ENCODE measurements around the gene GNB1L.

Gene GNB1L

DNA sequence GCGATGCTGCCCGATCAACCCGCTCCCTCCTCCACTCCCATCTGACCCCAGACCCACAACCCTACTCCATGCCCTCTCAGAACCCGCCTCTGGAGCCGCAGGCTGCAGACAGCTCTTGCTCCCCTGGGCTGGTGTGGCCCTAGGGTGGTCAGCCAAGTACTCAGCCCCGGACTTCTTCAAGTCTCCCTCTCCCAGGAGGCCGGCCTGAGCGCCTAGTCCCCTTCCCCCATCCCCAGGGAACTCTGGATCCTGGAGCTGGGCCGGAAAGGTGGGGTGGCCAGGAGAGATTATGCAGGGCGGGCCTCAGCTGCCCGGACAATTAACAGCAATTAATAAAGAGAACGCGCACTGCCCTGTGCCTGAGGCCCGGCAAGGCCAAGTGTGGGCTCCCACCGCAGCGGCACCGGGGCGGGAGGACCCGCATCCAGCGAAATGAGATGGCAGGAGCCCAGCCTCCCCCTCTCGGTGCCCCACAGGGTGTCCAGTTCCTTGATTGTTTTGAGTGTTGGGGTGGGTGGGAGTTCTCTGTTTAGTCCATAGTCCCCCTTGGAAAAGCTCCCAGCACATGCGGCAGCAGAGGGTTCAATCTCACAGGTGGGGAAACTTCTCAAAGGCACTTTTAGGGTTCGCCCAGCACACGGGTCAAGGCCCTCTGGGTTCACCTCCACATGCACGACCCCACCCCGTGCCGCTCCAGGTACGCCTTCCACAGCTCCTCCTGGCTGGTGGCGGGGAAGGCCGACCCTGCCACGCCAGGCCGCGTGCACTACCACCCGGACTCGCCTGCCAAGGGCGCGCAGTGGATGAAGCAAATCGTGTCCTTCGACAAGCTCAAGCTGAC, 91.0 kb downstream of the GNB1L start:
- no peak for DNase-seq (ENCODE audit: low spot score)

DNA sequence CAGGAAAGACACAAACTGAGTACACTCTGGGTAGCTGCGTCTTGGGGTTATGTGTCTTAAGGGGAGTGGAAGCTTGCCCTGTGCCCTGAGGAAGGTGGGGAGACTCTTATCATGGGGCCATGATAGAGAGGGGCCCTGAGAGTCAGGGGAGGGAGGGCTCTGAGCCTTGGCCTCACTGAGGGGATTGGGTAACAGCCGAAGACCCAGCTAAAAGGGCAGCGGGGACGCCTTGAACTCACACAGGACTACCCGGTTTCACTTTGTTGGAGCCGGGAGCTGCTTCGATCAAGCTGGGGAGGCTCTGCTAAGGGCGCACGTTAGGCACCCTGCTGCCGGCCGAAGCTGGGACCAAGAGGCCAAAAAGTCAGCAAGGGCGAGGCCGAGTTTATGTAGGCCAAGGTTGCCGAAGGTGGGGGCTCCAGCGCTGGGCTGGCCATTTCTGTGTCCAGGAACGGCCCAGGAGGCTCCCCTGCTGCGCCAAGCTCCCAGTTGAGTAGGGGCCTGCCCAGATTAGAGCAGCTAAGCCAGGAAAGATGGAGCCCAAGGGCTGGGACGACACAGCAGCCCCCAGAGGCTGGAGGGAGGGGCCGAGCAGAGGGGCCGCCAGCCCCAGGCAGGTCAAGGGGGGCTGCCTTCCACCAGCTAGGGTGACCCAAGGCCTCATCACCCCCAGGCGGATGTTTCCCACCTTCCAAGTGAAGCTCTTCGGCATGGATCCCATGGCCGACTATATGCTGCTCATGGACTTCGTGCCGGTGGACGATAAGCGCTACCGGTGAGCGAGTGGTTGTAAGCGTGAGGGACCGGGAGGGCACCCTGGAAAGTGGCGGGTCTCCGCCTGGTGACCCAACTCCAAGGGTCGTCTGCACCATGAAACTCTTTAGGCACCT, 91.9 kb downstream of the GNB1L start:
- DNase-seq (ENCODE audit: low spot score), result no peak

DNA sequence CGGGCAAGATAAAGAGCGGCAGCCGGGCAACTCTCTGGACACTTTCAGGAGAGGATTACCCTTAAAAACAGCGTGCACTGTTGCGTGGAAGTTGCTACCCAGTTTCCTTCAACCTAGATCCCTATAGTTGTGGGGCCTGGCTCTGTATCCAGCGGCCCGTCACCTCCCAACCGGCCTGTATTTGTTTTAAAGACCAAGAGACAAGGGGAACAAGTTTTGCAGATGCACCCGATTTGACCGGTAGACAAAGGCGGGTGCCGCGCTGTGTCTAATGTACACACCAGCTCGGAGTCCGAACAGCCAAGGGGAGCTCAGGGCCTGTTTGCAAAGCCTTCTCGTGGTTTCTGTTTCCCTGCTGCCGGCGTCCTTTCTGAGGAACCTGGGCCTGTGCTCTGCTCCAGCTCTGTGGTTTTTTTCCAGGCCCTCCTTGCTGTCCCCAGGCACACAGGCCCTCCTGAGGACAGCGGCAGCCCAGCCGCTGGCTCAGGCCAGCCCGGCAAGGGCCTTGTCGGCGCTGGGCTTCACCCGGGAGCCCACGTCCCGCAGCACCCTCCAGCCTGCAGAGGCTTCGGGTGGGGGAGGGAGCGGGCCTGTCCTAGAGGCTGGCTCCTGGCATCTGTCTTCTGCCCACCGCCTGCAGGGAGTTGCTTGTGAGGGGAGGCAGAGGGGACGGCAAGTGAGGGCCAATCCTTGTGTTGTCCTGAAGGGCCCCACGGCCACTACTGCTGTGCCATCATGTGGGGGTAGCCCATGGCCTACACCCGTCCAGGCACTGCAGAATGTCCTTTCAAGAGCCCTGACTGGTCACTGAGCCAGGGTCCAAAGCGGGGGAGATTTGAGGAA, 92.7 kb downstream of the GNB1L start:
- DNase-seq (ENCODE audit: low spot score), result no peak

DNA sequence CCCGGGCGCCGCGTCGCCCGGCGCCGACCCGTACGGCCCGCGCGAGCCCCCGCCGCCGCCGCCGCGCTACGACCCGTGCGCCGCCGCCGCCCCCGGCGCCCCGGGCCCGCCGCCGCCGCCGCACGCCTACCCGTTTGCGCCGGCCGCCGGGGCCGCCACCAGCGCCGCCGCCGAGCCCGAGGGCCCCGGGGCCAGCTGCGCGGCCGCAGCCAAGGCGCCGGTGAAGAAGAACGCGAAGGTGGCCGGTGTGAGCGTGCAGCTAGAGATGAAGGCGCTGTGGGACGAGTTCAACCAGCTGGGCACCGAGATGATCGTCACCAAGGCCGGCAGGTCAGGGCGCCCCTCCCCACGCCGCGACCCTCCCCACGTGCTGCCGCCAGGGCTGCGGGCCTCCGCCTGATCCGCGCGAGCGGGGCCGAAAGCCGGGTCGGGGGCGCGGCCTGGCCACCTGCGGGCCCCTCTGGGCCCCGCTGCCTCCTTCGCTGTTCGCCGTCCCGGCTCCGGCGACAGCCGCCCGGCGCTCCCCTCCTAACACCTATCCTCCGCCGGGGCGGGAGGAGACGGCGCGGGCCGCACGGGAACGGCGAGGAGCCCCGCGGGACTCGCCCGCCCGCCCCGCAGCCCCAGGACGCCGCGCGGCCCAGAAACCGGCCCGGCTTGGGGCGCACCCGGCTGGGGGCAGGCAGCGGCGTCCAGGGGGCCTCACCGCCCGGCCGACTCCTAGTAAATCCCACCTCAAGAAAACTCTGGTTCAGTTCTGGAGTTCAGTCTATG, 93.5 kb downstream of the GNB1L start:
- no peak for DNase-seq (ENCODE audit: low spot score)

DNA sequence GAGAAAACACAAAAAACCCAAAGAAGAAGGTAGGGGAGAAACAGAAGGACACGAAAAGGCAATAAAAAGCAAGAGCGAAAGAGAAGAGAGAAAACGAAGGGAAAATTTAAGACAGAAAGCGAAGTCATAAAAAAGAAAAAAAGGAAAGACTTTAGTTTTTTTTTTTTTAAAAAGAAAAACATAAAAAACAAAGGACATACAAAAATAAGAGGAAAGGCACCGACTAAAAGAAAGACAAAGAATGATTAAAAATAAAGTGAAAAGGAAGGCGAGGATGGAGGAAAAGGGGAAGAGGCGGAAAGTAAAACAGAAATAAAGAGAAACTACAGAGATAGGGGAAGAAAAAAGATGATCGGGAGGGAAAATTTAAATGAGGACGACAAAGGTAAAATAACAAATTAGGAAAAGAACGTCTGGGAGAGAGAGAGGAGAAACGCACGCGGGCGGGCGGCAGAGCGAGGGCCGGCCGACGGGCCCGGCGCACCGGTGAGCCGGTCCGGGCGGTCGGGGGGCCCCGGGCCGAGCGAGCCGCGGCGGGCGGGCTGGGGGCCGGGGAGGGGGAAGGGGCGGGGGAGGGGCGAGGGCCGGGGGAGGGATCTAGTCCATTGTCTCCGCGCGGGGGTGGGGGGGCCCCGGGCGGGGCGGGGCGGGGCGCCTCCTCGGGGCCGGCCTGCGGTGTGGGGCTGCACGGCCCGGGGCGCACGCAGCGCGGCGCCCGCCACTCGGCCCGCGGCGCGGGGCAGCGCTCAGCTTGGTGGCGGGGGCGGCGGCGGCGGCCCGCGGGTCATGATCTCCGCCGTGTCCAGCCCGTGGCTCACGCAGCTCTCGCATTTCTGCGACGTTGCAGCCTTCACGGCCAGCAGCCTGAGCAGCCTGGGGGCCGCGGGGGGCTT, 94.4 kb downstream of the GNB1L start, which contains the start of gene TBX1:
TSS of gene TBX1 (plus strand) at position 721 of the 893 bp plus-strand sequence. CDS start at position 787, 66 bp downstream.
- DNase-seq (ENCODE audit: low spot score), result no peak

DNA sequence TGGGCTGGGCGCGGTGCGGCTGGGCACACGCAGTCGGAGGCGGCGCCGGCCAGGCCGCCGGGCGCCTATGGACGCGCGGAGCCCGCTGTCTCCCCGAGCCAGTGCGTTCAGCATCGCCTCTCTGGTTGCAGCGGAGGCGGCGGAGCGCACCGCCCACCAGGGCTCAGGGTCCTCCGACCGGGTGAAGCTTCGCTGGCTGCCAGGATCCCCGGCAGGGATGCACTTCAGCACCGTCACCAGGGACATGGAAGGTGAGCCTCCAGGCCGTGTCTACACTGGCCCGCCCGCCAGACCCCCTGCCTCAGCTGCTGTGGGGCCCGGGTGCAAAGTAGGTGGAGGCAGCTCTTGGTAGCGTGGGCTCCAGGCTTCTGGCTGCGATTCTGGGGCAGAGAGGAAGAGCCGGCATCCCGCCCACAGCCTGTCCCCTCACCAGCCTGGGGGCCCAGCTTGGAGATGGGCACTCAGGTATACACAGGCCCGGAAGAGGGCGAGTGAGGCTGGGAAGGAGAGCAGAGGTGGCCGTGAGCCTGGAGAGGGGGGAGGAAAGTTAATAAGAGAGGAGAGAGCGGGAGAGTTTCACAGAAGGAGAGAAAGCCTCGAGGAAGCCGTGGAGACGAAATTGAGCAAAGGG, 95.1 kb downstream of the GNB1L start:
- DNase-seq (ENCODE audit: low spot score), result no peak

DNA sequence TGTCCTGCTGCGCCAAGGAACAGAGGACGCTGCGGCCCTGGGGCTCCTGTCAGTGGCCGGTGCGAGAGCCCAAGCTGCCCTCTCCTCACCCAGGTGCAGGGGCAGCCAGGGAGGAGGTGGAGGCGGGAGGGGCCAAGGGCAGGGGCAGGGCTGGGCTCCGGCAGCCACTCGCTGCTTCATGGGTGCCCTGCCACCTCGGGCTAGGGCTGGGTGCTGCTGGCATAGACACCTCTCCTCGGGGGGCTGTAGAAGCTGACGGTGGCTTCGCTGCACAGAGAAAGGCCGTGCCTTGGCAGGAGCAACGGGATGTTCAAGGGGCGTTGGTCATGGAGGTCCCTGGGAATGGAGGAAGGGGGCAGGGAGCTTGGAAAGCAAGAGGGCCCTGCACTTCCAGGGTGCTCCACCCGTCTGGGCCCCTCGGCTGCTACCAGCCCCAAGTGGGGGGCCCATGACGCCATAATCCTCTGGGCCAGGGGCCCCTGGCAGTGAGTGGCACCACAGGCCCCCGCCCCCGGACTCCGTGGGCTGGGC, 95.7 kb downstream of the GNB1L start:
- DNase-seq (ENCODE audit: low spot score), result no peak

DNA sequence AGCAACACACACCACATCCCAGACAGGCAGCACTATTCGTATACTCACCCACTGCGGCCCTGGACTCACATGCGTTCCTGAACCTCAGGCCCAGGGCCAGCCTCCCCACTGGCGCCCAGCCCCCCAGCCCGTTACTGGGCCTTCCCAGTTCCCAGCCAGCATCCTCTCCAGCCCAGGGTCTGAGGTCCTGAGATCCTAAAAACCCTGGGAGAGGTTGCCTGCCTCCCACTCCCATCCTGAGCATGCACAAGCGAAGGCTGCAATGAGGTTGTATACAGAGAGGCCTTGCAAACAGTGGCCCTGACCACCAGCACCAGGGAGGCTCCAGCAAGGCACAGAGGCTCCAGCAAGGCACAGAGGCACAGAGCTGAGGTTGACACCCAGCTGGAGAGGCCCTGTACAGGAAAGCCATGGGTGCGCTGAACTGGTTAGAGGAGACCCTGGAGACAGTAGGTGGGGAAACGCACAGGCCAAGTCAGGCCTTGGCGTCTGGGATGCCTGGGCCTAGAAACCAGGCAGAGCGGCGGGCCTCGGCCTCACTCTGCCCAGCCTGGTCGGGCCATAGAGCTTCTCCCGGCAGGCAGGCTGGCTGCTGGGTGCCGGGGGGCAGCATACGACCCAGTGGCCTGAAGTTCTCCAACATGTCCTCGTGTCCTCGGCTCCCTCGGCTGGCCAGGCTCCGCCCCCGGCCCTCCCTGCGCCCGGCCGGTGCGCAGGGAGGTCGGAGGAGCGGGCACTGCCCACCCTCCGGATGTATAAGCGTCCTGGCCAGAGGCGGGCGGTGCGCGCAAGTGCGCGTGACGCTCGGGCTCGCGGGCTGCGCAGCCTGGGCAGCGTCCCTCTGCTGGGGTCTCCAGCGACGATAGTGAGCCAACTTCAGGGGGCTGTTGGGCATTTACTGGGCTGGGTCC, 96.4 kb downstream of the GNB1L start:
- no peak for DNase-seq (ENCODE audit: low spot score)

DNA sequence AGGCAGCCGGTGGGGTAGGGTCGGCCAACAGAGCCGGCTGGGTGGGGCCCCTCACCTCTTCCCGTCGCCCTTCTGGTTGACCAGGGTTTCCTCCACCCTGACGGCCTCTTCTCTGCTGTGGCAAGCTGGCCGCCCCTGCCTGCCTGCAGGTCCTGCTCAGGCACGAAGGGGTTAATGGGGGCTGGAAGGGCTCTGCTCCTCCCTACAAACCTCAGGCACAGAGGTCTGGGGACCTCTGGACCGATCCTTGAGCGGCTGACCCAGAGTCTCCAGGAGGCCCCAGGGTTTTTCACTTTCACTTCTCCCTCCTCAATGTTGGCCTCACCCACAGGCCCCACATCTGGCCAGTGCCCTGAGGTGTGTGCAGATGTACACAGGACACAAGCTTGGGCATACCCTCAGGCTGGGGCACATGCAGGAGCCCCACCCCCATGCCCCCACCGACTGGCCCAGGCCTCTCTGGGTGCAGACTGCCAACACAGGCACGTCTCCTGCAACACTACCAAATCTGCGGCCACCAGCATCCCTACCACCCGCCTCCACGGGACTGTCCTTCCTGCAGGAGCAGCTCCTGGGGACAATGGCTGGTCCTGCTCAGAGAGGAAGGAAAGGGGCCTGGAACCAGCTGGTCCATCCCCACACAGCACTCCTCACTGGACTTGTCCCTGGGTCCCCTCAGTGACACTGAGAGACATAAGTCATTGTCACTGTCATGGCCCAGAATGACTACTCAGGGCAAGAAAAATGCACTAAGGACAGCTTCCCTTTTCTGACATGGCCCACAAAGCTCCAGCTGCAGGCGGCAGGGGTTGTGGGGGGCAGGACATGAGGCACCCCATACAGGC, 97.3 kb downstream of the GNB1L start:
- no peak for DNase-seq (ENCODE audit: low spot score)

DNA sequence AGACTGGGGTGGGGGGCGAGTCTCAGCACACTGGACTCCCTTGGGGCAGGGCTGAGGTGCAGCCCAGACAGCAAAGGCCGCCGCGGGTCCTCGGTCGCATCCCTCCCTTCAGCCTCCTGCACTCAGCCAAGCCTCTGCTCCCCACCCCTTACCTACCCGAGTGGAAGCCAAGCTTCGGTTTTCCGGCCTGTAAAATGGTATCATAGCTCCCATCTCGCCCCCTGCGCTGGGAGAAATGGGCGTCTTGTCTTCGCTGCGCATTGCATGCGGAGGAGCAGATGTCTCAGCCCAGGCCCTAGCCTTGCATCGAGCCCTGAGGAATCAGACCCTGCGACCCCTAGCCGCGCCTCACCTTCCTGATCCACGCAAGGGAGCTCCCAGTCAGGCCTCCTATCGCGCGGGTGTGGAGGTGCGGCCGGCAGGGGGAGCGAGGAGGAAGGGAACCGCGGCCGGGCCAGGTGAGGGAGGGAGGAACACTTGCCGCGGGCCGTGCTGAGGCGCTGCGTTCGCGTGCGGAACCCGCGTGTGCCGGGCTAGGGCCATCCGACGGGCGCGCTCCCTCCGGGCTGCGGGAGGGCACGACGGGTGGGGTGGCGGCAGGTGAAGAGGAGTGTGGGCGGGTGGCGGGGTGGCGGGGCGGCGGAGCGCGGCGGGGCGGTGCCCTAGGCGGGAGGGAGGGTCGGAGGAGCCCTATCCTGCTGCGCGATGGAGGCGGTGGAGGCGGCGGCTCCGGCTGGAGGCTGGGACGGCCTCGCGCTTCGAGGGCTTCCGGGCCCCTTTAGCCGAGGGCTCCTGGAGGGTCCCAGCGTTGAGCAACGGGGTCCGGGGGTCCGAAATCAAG, 98.2 kb downstream of the GNB1L start:
- peak; percentile 45 for DNase-seq (ENCODE audit: low spot score)

DNA sequence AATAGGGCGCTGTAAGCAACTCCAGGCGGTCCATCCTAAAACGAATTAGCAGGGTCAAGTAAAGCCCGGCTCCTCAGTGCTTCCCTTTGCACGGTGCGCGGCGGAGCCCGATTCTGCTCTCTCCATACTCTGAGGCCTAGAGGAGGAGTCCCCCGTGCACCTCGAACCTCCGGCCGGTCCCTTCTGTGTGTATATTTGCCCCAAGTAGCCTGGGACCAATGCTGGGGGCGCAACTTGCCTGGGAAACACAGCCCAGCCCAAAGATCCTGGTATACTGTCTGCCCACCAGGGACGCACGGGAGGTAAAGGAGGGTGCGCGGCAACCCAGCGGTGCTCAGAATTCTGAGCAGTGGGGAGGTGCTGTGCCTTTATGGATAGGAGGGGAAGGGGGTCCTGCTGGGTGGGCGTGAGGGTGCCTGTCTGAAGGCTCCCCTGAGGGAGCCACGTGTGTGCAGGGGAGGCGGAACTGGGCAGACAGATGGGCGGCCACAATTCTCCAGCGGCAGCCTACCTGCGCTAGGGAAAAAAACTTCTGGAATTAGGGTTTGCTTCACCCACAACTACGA, 98.9 kb downstream of the GNB1L start:
- no peak for DNase-seq (ENCODE audit: low spot score)

DNA sequence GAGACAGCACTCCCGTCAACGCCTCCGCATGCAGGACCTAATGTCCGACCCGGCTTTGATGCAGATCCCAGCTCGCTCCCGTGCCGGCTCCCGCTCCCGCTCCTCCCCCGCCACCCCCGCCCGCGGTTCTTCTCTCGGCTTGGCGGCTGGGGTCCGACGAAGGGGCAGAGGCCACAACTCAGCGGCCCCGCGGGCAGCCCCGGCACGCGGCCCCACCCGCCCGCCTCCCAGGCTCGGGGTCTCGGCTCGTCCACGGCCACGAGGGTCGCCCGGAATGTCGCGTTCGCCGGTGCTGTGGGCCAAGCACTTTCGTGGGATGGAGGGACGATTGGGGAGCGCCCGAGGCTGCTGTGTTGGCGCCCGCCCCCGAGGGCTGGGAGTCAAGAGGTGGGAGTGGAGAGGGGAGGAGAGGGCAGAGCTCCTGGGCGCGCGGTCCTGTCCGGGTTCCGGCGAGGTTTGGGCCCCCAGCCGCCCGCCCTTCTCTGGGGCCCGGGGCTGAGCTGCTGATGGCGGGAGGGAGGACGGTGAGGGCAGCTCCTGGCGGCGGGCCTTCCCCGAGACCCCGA, 99.4 kb downstream of the GNB1L start:
- DNase-seq (ENCODE audit: low spot score), result no peak

DNA sequence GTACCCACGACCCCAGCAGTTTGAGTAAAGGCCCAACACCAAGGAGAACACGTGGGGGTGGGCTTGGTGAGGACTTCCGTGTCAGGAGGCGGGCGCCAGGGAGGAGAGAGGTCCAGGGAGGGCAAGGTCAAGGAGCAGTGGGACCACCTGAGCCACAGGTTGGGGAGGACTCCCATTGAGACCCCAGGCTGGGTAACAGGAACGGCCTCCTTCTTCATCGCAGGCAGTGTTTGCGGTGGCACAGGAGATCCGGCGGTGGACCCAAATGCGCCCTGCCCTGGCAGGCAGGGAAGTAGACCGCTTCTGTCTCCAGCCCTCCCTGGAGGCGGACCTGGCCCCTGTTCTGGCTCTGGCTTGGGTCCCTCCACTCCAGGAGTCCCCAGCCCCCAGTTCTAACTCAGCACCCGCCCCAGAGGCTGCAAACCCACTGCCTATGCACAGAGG, 100.0 kb downstream of the GNB1L start:
- no peak for DNase-seq (ENCODE audit: low spot score)

DNA sequence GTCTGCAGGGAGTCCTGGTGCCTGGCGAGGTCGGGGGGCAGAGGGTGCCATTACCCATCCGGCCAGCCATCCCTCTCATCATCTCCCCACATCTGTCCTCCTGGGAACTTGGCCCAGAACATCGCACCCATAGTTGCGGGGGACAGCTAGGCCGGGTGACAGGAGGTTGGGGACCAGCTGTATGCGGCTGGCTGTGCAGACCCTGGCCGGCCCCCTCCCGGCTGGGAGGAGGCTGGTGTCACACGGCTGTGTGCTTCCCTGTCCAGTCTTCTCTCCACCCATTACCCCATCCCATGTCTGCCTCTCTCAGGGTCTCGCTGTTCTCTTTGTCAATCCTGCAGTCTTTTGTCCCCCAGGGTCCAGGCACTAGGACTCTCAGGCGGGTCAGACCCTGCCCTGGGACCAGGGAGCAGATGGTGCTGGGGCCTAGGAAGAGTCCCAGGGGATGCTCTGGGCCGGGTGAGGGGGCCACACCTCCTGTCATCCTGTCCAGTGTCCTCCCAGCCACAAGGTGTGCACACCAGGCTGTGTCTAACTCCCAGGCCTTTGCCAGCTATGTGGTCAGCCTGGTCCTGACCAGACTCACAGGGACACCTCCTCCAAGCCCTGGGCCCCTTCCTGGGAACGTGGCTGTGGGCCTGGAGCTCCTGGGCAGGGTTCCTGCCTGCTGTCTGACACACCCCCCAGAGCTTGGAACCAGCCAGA, 100.5 kb downstream of the GNB1L start:
- no peak for DNase-seq (ENCODE audit: low spot score)

Data from SK-N-DZ (cell line).